A673 (cell line): ENCODE measurements around the gene FOSL1.

Experiments
- EZH2 ChIP-seq: fragments of 200-600 bp; sonication (generic); IDR thresholded peaks from 2 replicates; pipeline ENCODE4 v1.6.1; 2017; ENCODE audit warnings: borderline replicate concordance, low read depth, mild to moderate bottlenecking, mixed read lengths, antibody characterized with exemption, low read length; ENCODE audit not compliant: poor library complexity, severe bottlenecking
- TF ChIP-seq, protein P1 (sequence below): fragments of 300-800, 200-600 bp; sonication (generic); conservative IDR thresholded peaks from 2 replicates; pipeline ENCODE4 v1.5.1; 2017; ENCODE audit warnings: low read depth, mild to moderate bottlenecking, antibody characterized with exemption, low read length, moderate library complexity, mixed read lengths

DNA sequence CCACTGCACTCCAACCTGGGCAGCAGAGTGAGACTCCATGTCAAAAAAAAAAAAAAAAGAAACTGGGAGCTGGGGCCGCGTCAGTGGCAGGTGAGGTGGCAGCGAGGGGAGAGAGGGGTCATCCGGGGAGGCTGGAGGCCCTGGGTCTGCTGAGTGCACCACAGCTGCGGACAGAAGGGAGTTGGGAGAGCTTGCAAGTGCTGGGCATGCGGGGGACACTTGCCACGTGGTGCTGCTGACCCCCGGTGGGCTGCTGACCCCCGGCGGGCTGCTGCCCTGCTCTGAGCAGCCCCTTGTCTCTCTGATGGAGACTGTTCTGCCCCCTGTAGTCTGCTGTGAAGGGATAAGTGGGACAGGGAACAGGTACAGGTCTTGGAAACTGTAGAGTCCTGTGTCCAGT lies 21.7 kb upstream of the FOSL1 start:
- TF ChIP-seq, protein P1, sequence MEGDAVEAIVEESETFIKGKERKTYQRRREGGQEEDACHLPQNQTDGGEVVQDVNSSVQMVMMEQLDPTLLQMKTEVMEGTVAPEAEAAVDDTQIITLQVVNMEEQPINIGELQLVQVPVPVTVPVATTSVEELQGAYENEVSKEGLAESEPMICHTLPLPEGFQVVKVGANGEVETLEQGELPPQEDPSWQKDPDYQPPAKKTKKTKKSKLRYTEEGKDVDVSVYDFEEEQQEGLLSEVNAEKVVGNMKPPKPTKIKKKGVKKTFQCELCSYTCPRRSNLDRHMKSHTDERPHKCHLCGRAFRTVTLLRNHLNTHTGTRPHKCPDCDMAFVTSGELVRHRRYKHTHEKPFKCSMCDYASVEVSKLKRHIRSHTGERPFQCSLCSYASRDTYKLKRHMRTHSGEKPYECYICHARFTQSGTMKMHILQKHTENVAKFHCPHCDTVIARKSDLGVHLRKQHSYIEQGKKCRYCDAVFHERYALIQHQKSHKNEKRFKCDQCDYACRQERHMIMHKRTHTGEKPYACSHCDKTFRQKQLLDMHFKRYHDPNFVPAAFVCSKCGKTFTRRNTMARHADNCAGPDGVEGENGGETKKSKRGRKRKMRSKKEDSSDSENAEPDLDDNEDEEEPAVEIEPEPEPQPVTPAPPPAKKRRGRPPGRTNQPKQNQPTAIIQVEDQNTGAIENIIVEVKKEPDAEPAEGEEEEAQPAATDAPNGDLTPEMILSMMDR: no peak
- no peak for TF ChIP-seq EZH2
